GM21825 (cell line): Measurements from ENCODE around the gene LMF1.
"Not testable (repeated sequence)": the region's sequence is repeated elsewhere in the genome, so short reads cannot be mapped to it uniquely, and the experiment has no call there.

Experiments
- ATAC-seq: cut with Tn5 transposase; IDR thresholded peaks from one replicate; pipeline ENCODE4 v1.9.1; 2021; ENCODE audit warnings: mild to moderate bottlenecking, moderate library complexity; ENCODE audit not compliant: unreplicated experiment

LMF1 gene

DNA sequence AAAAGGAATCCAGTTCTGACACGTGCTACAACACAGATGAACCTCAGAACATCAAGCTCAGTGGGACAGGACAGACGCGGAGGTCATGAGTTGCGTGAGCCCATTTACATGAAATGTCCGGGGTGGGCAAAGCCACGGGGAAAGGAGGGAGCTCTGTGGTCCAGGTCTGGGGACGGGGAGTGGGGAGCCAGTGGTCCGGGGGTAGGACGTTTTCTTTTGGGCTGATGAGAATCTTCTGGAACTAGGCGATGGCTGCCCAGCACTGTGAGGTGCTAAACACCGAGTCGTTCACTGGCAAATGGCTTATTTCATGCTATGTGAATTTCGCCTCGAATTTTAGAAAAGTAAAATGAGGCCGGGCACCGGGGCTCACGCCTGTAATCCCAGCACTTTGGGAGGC, 2.6 kb upstream of the LMF1 start:
- no peak for ATAC-seq

DNA sequence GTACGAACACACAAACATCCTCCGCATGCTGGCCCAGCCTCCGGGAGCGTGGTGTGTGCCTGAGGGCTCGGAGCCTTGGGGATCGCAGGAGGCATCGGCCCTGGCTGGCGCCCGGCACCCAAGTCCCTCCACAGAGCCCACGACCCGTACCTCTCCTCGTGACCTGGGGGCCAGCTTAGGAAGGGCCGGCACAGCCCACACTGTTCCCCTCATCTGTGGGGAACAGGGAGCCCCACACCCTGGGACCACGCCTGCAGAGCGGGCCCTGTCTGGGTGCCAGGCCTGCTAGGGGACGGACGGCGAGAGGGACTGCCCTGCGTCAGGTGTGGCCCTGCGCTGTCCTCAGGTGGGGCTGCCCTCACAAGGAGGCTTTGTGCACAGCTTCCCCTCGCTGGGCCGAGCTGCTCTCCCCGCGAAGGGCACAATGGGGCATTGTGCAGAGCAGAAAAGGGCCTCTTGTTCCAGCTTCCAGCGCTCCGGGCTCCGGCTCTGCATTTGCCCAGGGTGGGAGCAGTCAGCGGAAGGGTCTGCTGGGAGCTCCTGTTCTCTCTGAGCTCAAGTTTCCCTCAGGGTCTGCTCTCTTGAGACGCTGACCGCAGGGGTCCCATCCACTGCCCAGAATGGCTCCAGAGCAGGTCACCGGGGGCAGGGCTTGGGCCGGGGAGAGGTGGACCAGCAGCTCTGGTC, 1.7 kb upstream of the LMF1 start:
- no peak for ATAC-seq

DNA sequence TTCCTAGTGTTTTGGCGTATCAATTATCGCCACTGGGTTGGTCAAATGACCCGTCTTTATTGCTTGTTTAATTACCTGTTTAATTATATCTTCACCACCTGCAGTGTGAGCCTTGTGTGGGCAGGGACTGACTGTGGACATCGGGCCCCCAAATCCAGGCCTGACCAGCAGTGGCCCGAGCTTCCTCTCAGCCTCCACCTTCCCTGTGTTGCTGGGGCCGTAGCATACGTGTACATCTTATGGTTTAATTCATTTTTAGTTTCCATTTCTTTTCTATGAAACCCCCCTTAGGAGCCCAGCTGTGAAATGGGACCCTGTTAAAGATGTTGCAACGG, 1.2 kb upstream of the LMF1 start:
- no peak for ATAC-seq

DNA sequence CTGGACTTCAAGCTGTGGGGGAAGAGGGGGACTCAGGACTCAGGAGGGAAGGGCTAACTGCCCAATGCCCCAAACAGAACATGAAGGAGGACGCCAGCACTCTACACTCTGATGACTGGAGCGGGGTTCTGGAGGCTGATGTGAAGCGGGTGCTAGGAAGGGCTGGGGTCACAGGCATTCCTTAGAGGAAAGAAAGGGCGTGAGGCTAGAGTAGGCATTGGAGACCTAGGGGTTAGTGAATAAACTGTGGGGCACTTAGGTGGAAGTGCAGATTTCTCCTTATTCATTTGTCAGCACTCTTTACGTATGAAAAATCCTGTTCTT, 760 bp upstream of the LMF1 start:
- ATAC-seq = no peak

DNA sequence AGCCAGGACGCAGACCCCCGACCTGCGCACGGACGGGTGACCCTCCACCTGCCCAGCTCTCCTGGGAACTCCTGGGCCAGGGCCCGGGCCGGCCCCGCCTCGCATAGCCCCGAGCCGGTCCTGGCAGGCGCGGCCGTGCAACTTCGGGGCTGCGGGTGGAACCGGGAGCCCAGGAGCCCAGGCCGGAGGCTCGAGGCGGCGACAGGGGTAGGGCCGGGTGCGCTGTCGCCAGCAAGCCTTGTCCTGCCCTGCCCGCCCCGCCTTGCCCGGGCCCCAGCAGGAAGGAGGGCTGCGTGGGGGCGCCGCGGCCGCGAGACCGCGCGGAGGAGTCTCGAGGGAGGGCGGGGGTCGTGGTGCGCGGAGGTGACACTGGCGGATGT, 408 bp downstream of the LMF1 start:
- ATAC-seq = peak; percentile 30

DNA sequence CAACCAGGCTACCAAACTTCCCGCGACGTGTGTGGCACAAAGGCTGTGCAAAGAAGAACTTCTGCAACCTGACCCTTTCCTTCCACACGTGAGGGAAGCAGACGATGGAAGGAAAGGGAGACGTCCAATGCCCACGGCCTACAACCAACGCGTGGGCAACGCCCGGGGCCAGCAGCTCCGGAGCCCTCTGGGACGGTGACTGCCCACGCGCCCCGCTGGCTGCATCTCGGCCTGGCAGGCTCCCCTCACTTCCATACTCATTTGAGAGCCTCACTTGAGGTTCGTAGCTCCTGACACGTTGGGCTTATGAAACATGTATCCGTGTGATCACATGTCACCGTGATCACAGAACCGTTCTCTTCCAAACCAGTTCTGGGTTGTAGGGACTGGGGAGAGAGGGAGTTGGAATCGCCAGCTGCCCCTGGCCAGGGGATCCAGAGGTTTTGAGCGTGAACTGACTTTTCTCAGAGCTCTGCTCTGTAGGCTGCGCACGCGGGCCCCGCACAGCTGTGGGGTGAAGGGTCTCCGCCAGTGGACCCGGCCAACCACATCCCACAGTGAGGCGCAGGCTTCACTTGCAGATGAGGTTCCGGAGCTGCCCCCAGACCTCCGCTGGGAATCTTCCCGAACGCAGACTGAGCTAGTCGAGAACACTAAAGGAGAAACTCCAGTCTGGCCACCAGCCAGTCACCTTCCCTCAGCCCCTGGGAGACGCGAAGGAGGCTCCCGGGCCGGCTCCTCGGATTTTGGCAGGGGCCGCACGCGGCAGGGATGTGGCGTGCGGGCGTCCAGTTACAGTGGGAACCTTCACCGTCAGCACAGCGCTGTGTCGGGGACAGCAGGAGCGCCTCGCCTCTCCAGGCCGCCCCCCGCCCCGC, 1.0 kb downstream of the LMF1 start:
- ATAC-seq = peak; percentile 7

DNA sequence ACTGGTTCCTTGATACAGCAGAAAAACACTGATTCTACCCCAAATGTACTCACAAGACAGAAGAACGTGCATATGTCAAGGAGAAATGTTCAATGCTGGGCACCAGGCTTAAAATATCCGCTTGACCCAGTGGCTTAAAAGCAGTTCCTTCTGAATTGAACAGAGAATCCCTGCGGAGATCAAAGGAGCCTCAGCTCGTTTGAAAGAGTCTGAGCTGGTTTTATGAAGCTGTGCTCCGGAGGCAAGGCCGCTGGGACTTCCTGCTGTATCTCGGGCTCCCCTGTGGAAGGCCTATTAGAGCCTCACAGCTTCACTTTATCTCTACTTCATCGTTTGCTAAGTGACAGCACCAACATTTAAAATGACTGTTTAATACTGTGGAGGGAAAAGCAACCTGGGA, 2.2 kb downstream of the LMF1 start:
- no peak for ATAC-seq

DNA sequence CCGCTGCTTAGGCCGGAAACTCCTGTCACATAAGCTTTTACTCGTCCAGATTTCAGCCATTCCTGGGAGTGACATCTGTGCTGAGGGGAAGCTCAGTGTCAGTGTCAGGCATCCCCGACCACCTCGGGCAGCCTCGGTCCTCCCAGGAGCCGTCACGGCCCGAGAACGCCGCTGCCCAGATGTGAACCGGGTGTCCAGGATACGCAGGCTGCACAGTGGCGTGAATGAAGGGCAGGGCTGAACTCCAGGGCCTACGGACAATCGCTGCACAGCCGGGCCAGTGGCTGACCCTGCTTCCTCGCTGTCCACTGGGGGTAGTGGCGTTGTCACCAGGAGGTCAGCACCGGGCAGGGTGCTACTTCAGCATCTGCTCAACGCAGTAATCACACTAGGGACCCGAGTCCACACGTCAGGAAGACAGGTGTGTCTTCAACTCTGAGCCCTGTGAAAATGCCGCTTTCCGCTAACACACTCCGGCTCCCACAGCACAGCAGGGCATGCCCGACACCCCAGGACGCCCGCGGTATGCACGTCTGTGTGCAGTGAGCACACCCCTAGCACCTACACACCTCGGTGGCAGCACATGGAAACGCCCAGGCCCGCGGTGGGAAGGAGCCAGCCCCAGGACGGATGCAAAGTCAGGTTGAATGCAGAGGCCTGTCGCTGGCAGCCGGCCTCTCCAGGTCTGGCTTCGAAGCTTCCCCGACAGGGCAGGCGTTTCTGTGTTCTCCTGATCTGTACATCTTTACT, 3.1 kb downstream of the LMF1 start:
- ATAC-seq = no peak

DNA sequence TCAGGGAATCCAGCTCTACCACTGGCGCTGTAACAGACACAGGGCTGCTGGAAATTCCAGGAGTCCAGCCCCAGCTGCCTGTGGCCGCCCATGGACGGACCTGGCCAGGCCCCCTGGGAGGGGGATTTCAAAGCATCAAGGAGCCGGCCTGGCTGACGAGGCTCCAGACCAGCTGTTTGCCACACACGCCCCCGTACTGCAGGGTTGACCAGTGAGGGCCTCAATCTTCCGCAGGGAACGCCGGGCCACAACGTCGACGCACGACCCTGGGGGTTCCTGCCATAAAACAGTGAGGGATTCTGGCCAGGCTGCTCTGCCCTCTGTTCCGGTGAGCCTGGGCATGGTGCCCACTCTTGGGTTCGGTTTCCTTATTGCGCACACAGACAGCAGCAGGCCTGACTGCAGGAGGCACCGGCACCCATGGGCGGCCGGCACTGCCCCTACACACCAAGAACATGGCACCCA, 3.7 kb downstream of the LMF1 start:
- ATAC-seq = no peak

DNA sequence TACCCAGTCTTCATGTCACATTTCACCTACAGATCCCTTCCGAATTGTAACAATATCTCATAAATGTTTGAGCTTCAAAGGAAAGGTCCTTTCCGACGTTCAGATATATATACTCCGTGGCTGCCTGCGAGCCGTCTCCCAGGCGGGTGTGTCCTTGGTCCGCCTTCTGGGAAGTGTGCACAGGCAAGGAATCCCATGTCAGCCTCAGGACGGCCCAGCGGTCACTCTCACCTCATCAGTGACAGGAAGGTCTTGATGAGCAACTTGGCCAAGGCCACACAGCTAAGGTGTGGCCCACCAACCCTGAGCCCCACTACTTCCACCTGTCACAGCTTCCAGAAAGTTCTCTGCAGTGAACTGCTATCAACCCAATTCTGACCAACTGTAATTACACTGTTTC, 4.3 kb downstream of the LMF1 start:
- ATAC-seq = no peak

DNA sequence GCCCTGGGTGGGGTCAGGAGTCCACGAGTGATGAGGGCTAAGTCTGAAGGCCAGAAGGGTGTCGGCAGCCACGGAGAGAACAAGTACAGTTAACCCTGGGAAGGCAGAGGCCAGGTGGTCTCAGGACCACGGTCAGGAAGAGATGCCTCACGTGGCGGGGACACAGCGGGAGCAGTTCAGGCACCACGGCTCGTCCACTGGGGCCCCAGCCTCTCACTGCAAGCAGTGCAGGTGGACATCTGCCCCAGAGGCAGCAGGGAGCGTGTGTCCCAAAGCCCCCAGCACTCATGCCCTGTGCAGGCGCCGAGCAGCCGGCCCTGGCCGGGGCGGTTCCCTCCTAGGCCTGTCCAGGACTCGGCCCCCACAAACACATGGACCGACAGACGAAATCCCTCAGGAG, 4.7 kb downstream of the LMF1 start:
- no peak for ATAC-seq

DNA sequence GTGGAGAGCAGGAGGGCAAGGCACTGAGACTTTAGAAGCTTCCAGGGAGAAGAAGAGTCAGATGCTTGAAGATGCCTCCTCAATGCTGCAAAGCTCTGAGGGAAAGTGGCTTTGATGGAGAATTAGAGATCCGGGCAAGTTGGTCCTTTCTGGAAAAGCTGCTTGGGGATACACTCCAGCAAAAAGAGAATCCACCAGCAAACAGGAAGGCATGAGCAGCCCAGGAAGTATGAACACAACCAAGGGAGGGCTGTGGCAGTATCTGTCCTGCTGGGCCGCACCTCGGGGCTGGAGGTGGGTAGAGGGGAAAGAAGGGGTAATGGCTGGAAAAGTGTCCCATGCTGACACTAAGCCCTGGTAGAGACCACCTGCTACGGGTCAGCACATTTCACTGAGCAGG, 5.3 kb downstream of the LMF1 start:
- no peak for ATAC-seq

DNA sequence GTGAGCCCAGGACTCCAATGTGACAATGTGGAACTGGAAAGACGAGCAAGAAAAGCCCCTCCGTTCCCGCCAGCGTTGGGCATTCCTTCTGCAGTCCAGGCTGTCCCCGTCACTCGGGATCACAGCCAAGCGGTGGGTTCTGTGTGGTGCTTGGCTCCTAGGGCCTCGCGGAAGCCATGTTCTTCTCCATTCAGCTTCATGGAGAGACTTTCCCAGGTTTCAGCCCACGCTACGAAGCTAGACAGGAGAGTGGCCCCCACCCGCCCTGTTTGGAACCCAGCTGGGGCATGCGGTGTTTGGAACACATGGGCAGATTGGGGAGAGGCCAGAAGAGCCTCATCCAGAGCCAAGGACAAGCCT, 5.8 kb downstream of the LMF1 start:
- no peak for ATAC-seq

DNA sequence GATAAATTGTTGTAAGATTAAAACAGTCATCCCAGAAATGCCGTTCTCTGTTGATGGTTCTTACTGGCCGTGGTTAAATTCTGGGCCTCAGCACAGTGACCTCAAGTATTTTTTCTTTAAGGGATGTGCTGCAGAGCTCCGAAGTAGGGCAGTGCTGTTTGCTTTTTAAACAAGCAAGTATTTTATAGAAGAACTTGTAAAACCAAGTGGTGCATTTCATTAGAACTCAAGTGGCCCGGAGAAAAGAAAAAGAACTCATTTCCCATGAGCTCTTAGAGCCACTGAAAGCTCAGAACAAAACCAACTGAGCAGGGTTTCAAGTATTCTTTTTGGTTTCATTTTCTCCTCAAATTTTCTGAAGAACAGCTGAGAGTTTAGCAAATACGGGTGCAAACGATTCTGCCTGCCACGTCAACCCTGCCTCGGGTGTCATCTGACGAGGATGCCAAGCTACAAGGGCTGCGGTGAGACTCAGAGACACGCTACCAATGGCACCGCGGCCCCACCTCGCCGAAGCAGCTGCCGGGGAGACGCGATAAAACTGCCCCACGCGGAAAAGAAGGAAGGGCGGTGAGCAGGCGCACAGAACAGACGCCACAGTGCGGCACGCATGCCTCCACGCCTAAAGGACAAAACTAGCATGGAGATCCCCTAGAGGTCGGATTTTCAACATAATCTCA, 6.3 kb downstream of the LMF1 start:
- no peak for ATAC-seq

DNA sequence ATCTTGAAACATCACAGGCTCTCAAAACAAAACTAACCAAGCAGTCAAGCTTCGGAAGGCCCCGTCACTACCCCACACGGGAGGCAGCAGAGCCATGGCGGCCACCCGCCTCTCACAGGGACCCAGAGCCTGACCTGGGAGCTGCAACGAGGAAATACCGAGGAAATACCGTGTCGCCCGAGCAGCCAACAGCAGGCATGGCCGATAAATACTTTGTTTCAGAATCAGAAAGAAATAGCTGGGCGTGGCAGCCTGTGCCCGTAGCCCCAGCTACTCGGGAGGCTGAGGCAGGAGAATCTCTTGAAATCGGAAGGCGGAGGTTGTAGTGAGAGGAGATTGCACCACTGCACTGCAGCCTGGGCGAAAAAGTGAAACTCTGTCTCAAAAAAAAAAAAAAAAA, 6.9 kb downstream of the LMF1 start:
- ATAC-seq = no peak

DNA sequence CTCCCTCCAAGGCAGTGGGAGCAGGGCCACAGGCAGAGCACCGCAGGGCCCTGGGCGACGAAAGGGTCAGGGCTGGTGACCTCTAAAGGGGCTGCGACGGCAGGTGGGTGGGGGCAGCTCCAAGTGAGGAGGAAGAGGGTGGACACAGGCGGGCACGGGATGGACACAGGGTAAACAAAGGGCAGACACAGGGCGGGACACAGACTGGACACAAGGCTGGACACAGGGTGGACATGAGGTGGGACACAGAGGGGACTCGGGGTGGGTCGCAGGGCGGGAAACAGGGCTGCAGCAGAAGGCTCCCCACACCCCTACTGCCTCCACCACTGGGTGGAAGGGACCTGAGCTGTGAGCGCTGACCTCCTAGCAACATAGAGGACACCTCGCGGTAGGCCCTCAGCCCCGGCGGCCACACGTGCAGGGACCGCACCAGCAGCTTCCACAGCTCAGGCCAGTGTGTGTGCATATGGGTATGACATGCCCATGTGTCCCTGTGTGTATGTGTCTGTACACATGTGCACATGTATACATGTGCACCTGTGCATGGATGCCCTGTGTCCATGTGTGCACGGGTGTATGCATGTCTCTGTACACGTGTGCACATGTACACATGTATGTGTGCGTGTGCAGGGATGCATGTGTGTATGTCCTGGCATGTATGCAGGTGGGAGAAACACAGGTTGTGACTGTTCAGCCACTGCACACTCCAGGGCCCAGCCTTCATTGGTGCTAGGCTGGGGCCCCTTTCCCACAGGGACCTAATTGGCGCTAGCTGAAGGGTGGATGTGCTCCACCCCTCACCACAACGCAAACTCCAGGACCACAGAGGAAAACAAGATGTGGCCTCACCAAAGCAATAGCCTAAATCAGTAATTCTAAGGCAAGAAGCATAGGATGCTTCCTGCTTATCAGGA, 7.6 kb downstream of the LMF1 start:
- no peak for ATAC-seq

DNA sequence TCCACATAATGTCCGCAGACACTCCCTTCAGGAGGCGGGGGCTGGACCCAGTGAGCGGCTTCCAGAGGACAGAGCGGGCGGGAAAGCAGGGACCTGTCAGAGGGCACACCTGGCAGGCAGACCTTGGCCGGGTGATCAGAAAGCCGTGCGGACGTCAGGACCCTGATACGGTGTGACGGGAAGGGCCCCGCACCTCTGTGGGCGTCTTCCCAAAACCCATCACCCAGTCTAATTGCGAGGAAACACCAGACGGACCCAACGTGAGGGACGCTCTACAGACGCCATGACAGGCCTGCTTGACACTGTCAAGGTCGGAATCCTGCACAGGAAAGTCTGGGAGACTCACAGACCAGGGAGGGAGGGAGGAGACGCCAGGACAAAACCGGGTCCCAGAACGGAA, 8.4 kb downstream of the LMF1 start:
- ATAC-seq = no peak

DNA sequence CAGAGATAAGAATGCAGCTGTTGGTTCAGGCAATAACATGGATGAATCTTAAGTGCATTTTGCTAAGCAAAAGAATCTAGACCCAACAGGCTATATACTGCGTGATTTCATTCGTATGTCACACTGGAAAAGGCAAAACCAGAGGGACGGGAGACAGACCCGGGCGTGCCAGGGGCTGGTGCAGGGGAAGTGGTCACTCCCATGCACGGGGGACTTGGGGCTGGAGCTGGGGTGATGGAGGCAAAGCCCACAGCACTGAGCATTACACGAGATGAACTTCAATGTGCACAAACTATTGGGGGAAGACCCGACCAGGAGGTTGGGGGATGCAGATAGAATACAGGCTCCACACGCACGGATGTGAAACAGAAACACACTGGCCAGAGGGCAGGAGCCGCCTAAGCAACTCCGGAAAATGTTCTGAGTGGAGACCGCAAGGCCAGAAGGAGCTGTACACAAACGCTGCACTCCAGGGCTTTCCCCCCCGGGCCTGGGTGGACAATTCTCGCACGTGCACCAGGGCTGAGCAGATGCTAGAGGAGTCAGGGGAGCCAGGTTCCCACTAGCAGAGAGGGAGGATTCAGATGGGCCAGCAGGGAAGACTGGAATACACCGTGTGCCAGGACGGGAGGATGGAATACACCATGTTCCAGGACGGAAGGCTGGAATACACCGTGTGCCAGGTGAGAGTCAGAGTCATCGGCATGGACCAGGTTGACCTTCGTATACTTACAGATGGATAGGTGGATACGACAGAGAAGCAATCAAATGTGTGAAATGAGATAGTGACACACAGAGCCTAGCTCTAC, 11.3 kb downstream of the LMF1 start:
- no peak for ATAC-seq

DNA sequence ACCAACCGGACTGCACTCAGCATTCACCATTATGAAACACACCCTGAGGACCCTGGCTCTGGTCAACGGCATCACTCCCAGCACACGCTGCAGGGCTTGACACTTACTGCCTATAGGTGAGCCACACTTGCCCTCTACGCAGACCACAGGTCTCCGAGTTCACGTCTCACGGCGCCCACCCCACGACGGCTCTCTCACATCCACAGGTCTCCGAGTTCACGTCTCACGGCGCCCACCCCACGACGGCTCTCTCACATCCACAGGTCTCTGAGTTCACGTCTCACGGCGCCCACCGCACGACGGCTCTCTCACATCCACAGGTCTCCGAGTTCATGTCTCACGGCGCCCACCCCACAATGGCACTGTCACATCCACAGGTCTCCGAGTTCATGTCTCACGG, 15.0 kb downstream of the LMF1 start:
- not testable (repeated sequence) for ATAC-seq

DNA sequence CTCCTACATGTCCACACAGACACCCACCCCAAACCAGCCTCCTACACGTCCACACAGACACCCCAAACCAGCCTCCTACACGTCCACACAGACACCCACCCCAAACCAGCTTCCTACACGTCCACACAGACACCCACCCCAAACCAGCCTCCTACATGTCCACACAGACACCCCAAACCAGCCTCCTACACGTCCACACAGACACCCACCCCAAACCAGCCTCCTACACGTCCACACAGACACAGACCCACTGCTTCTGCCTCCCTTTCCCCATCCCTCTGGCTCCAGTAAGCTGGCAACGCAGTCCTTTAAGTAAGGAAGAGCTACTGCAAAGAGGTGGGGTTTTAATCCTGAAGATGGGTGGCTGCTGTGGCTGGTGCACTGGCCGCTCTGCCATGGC, 17.0 kb downstream of the LMF1 start:
- ATAC-seq = not testable (repeated sequence)
